H4 (cell line): ENCODE measurements around the gene LSM3. TPM values are rescaled to one million over a fixed set of nuclear protein-coding genes. Genes with fewer than 3 reads are reported as not detected.

Experiments used
- DNase-seq: peaks from one replicate; pipeline ENCODE4 v3.0.0-alpha.2; 2015; ENCODE audit warnings: low spot score
- total RNA-seq: library from RNA; depleted of rRNA; stranded (reverse); fragments of >200 nt; shearing (Covaris generic); gene quantifications from 2 replicates; pipeline ENCODE4 v1.2.3, GENCODE V29; 2014

The LSM3 gene
- total RNA-seq, 1 experiment from 2014 or later, result 39.2 TPM

- DNase-seq, result no peak
These were observed 20.7 kb upstream of the LSM3 start for GRCh38 chr3:14157951-14158350.

GRCh38 chr3:14158370-14158769 is 20.2 kb upstream of the LSM3 start:
- DNase-seq, result no peak

GRCh38 chr3:14159426-14159825 is 19.2 kb upstream of the LSM3 start:
- no peak for DNase-seq

GRCh38 chr3:14161282-14161681 is 17.3 kb upstream of the LSM3 start:
- DNase-seq, result no peak

- DNase-seq, result no peak
These were observed 16.4 kb upstream of the LSM3 start for GRCh38 chr3:14162178-14162577.

- no peak for DNase-seq
These were observed 11.6 kb upstream of the LSM3 start for GRCh38 chr3:14166877-14167603.

GRCh38 chr3:14169435-14169834 is 9.2 kb upstream of the LSM3 start:
- DNase-seq, result no peak

GRCh38 chr3:14169871-14170270 is 8.7 kb upstream of the LSM3 start:
- no peak for DNase-seq

- no peak for DNase-seq
These were observed 8.0 kb upstream of the LSM3 start for GRCh38 chr3:14170531-14171159.

GRCh38 chr3:14172496-14172895 is 6.1 kb upstream of the LSM3 start:
- no peak for DNase-seq

- DNase-seq, result no peak
These were observed 4.1 kb upstream of the LSM3 start for GRCh38 chr3:14174483-14174882.

- DNase-seq, result peak; percentile 43
These were observed 3.1 kb upstream of the LSM3 start for GRCh38 chr3:14175383-14176037.

GRCh38 chr3:14177580-14178246 is 904 bp upstream of the LSM3 start:
- peak; percentile 13 for DNase-seq

- no peak for DNase-seq
These were observed 473 bp downstream of the LSM3 start for GRCh38 chr3:14179114-14179465.

GRCh38 chr3:14179795-14180194 is 1.2 kb downstream of the LSM3 start:
- DNase-seq, result no peak

GRCh38 chr3:14181253-14181652 is 2.6 kb downstream of the LSM3 start:
- DNase-seq, result no peak

- DNase-seq, result no peak
These were observed 4.5 kb downstream of the LSM3 start for GRCh38 chr3:14183015-14183577.

GRCh38 chr3:14186854-14187458 is 8.3 kb downstream of the LSM3 start:
- no peak for DNase-seq

- no peak for DNase-seq
These were observed 9.6 kb downstream of the LSM3 start for GRCh38 chr3:14188041-14188754.

GRCh38 chr3:14194865-14195264 is 16.2 kb downstream of the LSM3 start:
- DNase-seq, result no peak

- no peak for DNase-seq
These were observed 21.0 kb downstream of the LSM3 start for GRCh38 chr3:14199641-14200040.
